SU-DHL-6 (cell line): ENCODE measurements around the gene SNAP29.

Source experiments
- EZH2phosphoT487 ChIP-seq: fragments of 200-600 bp; sonication (generic), shearing (Covaris generic); conservative IDR thresholded peaks from 2 replicates; pipeline ENCODE4 v1.6.1; 2018; ENCODE audit warnings: mild to moderate bottlenecking, antibody characterized with exemption, low read length, moderate library complexity, mixed read lengths
- TF ChIP-seq, protein P1 (sequence below): fragments of 200-600 bp; sonication (generic); IDR thresholded peaks from one replicate; pipeline ENCODE4 v1.5.1; 2017; ENCODE audit warnings: antibody characterized with exemption, mild to moderate bottlenecking, low read length, moderate library complexity; ENCODE audit not compliant: insufficient read depth, poor library complexity, severe bottlenecking

DNA sequence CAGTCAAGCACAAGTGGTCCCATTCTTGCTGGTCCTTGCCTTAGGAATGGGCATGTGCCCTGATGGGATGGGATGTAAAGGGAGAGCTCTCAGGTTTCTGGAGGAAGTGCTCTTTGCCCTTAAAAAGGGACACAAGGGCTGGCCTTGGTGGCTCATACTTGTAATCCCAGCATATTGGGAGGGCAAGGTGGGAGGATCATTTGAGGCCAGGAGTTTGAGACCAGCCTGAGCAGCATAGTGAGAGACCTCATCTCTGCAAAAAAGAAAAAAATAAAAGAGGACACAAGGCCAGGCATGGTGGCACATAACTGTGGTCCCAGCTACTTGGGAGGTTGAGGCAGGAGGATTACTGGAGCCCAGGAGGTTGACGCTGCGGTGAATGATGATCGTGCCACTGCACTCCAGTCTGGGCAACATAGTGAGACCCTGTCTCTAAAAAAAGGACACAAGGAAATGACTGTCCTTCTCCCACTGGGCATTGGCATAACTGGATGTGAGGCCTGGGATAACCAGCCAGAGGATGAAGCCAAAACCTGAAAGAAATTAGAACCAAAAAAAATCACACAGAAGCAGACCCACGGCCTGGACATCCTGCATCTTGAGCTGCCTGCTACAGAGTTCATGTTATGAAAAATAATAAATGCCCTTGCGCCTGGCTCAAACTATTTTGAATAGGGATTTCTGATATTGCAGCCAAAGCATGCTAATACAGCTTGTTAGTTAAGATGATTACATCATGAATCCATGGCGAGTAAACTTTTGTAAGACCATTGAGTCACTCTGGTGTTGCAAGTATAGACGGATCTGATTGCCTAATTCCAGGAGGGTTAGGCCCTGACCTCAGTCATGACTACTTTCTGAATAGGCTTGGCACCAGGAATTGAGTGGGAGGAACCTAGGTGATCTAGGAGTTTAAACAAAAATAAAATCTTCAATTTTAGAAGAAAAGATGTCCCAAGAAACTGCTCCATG, 45.5 kb downstream of the SNAP29 start:
- TF ChIP-seq, protein P1, sequence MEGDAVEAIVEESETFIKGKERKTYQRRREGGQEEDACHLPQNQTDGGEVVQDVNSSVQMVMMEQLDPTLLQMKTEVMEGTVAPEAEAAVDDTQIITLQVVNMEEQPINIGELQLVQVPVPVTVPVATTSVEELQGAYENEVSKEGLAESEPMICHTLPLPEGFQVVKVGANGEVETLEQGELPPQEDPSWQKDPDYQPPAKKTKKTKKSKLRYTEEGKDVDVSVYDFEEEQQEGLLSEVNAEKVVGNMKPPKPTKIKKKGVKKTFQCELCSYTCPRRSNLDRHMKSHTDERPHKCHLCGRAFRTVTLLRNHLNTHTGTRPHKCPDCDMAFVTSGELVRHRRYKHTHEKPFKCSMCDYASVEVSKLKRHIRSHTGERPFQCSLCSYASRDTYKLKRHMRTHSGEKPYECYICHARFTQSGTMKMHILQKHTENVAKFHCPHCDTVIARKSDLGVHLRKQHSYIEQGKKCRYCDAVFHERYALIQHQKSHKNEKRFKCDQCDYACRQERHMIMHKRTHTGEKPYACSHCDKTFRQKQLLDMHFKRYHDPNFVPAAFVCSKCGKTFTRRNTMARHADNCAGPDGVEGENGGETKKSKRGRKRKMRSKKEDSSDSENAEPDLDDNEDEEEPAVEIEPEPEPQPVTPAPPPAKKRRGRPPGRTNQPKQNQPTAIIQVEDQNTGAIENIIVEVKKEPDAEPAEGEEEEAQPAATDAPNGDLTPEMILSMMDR, result no peak
- no peak for TF ChIP-seq EZH2phosphoT487
